ENCODE results near the gene TBCK. TPM values are rescaled to one million over a fixed set of nuclear protein-coding genes. Genes with fewer than 3 reads are reported as not detected.

The TBCK gene
- total RNA-seq, 1 experiment from 2014 or later: 22.3 TPM

DNA sequence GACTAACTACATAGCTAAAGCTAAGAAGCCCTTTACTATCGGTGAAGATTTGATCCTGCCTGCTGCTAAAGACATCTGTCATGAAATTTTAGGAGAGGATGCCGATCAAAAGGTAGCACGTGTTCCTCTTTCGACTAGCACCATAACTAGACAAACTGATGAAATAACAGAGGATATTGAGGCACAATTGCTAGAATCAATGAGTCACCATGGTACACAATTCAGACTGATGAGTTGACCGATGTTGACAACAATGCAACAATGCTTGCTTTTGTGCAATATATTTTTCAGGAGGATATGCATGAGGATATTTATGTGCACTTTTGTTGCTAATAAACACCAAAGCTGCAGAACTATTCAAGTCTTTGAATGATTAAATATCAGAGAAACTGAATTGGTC is 24.3 kb downstream of the TBCK start:
- no peaks in the 10 kb centered on the region for H3K9me3 ChIP-seq (ENCODE audit: control insufficient read depth in 1 of 2, insufficient read depth in 1 of 2, low read depth in 1 of 2, low read length in 2 of 2)
- H2AFZ ChIP-seq (ENCODE audit: low read depth, low read length, poor library complexity, severe bottlenecking): no peak overlapping the region
- TF ChIP-seq POLR2AphosphoS5 (IDR thresholded peaks at IDR 0.05; ENCODE audit: low read depth, low read length) (no peak), ZFX (IDR thresholded peaks at IDR 0.05) (no peak), SP1 (IDR thresholded peaks at IDR 0.05; ENCODE audit: low read depth) (no peak), ELF1 (IDR thresholded peaks at IDR 0.05; ENCODE audit: borderline replicate concordance, low read depth) (no peak), TCF7L2 (IDR thresholded peaks at IDR 0.05; ENCODE audit: borderline replicate concordance, extremely low read depth, insufficient read depth, insufficient read length) (no peak), SRF (IDR thresholded peaks at IDR 0.05; ENCODE audit: low read depth) (no peak), EZH2phosphoT487 (IDR thresholded peaks at IDR 0.05; ENCODE audit: borderline replicate concordance) (no peak), JUND (IDR thresholded peaks at IDR 0.05) (no peak), CBX3 (IDR thresholded peaks at IDR 0.05; ENCODE audit: low read depth) (no peak), EZH2 (IDR thresholded peaks at IDR 0.05) (no peak), ZNF274 (IDR thresholded peaks at IDR 0.05; ENCODE audit: low read depth, low read length) (no peak)
- TF ChIP-seq, protein P1, sequence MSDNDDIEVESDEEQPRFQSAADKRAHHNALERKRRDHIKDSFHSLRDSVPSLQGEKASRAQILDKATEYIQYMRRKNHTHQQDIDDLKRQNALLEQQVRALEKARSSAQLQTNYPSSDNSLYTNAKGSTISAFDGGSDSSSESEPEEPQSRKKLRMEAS (IDR thresholded peaks at IDR 0.05): no peak
- no peaks in the 10 kb centered on the region for H3K9me2 ChIP-seq (ENCODE audit: insufficient read depth)
- H3K4me2 ChIP-seq (ENCODE audit: low read length): no peak overlapping the region
- H3K27ac ChIP-seq (ENCODE audit: low read depth, low read length): no peak overlapping the region
- H3K4me3 ChIP-seq (replicated peaks in 1 of 2; ENCODE audit: low read depth in 1 of 2, low read length in 2 of 2): no peak overlapping the region
- ATAC-seq (no peak), DNase-seq (ENCODE audit: low read depth, low spot score) (no peak)
- intact Hi-C loops (cut with micrococcal nuclease): no loop called here
- POLR2A ChIA-PET: no interaction called here
- no peaks in the 10 kb centered on the region for H3K4me1 ChIP-seq (ENCODE audit: control insufficient read depth in 1 of 2, insufficient read depth in 2 of 2, low read length in 2 of 2)
- H4K20me1 ChIP-seq (ENCODE audit: insufficient read depth): no peaks in the 10 kb centered on the region
- H3K9ac ChIP-seq (ENCODE audit: low read length): no peak overlapping the region
- RAD21 ChIA-PET (ENCODE audit: low non-redundant PET in 1 of 2, low total read pairs in 2 of 2, uncharacterized antibody in 2 of 2, unreplicated experiment in 2 of 2): no interaction called here
- no TSS peak for BruUV-seq (replicated peaks)
- CTCF ChIA-PET: no interaction called here
- H3K79me2 ChIP-seq (ENCODE audit: insufficient read depth, low read length): no peaks in the 10 kb centered on the region
- H3K27me3 ChIP-seq (ENCODE audit: insufficient read depth, low read length): no peaks in the 10 kb centered on the region
- H3K36me3 ChIP-seq (ENCODE audit: control insufficient read depth in 1 of 2, insufficient read depth in 2 of 2, low read length in 2 of 2): peaks cover 2 to 4% of the 10 kb centered on the region in 2 experiments; a peak in 1 of 4 replicates

DNA sequence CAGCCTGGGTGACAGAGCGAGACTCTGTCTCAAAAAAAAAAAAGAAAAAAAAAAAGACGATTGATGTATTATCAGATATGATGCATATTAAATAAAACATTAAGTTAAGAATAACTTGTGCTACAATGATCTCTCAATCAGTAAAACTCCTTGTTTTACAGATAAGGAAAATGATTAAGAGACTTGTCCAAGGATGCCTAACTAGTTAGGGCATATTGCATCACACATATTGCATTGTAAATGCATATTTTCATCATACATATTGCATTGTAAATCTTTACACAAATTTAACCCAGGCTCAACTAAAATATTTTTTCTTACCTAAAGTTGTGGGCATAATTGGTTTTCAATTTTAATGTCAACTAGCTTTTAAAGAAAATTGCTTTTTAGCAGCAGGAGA is 26.3 kb downstream of the TBCK start:
- no peak for TF ChIP-seq ZFX (IDR thresholded peaks at IDR 0.05)
- ATAC-seq: no peak
- Histone ChIP-seq H3K27ac (ENCODE audit: low read depth, low read length) (no peak overlapping the region), H2AFZ (ENCODE audit: low read depth, low read length, poor library complexity, severe bottlenecking) (no peak overlapping the region), H3K27me3 (ENCODE audit: insufficient read depth, low read length) (no peaks in the 10 kb centered on the region), H3K9me3 (ENCODE audit: control insufficient read depth in 1 of 2, insufficient read depth in 1 of 2, low read depth in 1 of 2, low read length in 2 of 2) (no peaks in the 10 kb centered on the region), H3K36me3 (ENCODE audit: control insufficient read depth in 1 of 2, insufficient read depth in 2 of 2, low read length in 2 of 2) (peaks cover 1 to 2% of the 10 kb centered on the region in 2 experiments; a peak in 1 of 4 replicates), H3K4me3 (replicated peaks in 1 of 2; ENCODE audit: low read depth in 1 of 2, low read length in 2 of 2) (no peak overlapping the region), H3K4me2 (ENCODE audit: low read length) (no peak overlapping the region), H3K4me1 (ENCODE audit: control insufficient read depth in 1 of 2, insufficient read depth in 2 of 2, low read length in 2 of 2) (no peaks in the 10 kb centered on the region), H3K9me2 (ENCODE audit: insufficient read depth) (no peaks in the 10 kb centered on the region), H4K20me1 (ENCODE audit: insufficient read depth) (no peaks in the 10 kb centered on the region), H3K9ac (ENCODE audit: low read length) (no peak overlapping the region), H3K79me2 (ENCODE audit: insufficient read depth, low read length) (no peaks in the 10 kb centered on the region)
- CTCF ChIA-PET: no interaction called here
- RAD21 ChIA-PET (ENCODE audit: low non-redundant PET in 1 of 2, low total read pairs in 2 of 2, uncharacterized antibody in 2 of 2, unreplicated experiment in 2 of 2): no interaction called here
- BruUV-seq (replicated peaks): no TSS peak
- POLR2A ChIA-PET: no interaction called here
- DNase-seq (ENCODE audit: low read depth, low spot score): no peak
- intact Hi-C loops (cut with micrococcal nuclease): no loop called here
